HepG2 (cell line): ENCODE data around the gene LNX2. TPM values are rescaled to one million over a fixed set of nuclear protein-coding genes. Genes with fewer than 3 reads are reported as not detected.

Experiments
- ATAC-seq: fragments of 200-7000 bp; cut with Tn5 transposase; 3 replicates; pipeline ENCODE4 v1.9.1; 2020; ENCODE audit warnings: mild to moderate bottlenecking, moderate library complexity
- BruUV-seq: library from RNA; stranded (reverse); fragments of 400-500 nt; replicated peaks from 2 replicates; lab custom pipeline; 2021; lab: Mats Ljungman, UMichigan
- CTCF ChIA-PET: fragments of 300-600 bp; formaldehyde crosslinking; extraction: SDS; loops from one replicate; lab custom pipeline; 2021; ENCODE audit warnings: low total read pairs, inconsistent platforms, low intra/inter-chr PET ratio; lab: Yijun Ruan, JAX
- POLR2A ChIA-PET: fragments of 350-600 bp; sonication (Branson Sonifier 250); formaldehyde crosslinking; loops from one replicate; lab custom pipeline; 2020; ENCODE audit warnings: antibody characterized with exemption, inconsistent platforms; lab: Yijun Ruan, JAX
- DNase-seq: peaks from one replicate; pipeline ENCODE4 v3.0.0-alpha.2; 2015; ENCODE audit warnings: low spot score
- FAIRE-seq: peaks from 3 replicates; lab custom pipeline; 2011; peaks lifted over from hg19 to GRCh38; lab: Jason Lieb, UNC
- H2AFZ ChIP-seq: one replicate; pipeline ENCODE4 v1.6.1; 2011; ENCODE audit warnings: low read length, inconsistent platforms
- H3K27ac ChIP-seq: fragments of 300-600 bp; 3 replicates; pipeline ENCODE4 v1.8.0; 2011; ENCODE audit warnings: mixed run types, mild to moderate bottlenecking, mixed read lengths, low read length, inconsistent platforms; ENCODE audit not compliant: insufficient read depth; ENCODE audit errors: extremely low read length
- H3K27me3 ChIP-seq, 2 experiments: fragments of 200-600 bp in 1 of 2; 2 replicates in 1 of 2; 3 replicates in 1 of 2; pipeline versions ENCODE4 v1.6.0 to v1.8.0; 2011; ENCODE audit warnings: low read length in 2 of 2, mild to moderate bottlenecking in 2 of 2, moderate library complexity in 2 of 2, inconsistent platforms in 1 of 2; ENCODE audit not compliant: insufficient read depth in 2 of 2, control insufficient read depth in 1 of 2
- H3K36me3 ChIP-seq, 2 experiments: fragments of 200-600 bp in 1 of 2; replicated peaks in 1 of 2; 2 replicates in 1 of 2; 3 replicates in 1 of 2; pipeline versions ENCODE4 v1.5.1 to v1.8.0; 2011; ENCODE audit warnings: low read length in 2 of 2, inconsistent platforms in 1 of 2; ENCODE audit not compliant: insufficient read depth in 2 of 2, control insufficient read depth in 1 of 2
- H3K4me1 ChIP-seq: 2 replicates; pipeline ENCODE4 v1.5.1; 2012; ENCODE audit warnings: low read length, inconsistent platforms; ENCODE audit not compliant: insufficient read depth
- H3K4me2 ChIP-seq: 2 replicates; pipeline ENCODE4 v1.6.0; 2011; ENCODE audit warnings: low read depth, low read length, inconsistent platforms
- H3K4me3 ChIP-seq, 3 experiments: fragments of 200-600 bp in 1 of 3; sonication (generic), shearing (Covaris generic) in 1 of 3; replicated peaks in 1 of 3; 2 replicates each; pipeline ENCODE4 v1.5.1; 2011 to 2016; ENCODE audit warnings: low read length in 3 of 3, inconsistent platforms in 2 of 3, low read depth in 2 of 3, mild to moderate bottlenecking in 2 of 3, control low read depth in 1 of 3, mixed read lengths in 1 of 3; ENCODE audit not compliant: insufficient read depth in 1 of 3
- H3K79me2 ChIP-seq: one replicate; pipeline ENCODE4 v1.6.1; 2011; ENCODE audit warnings: low read length, inconsistent platforms; ENCODE audit not compliant: insufficient read depth
- H3K9ac ChIP-seq: 2 replicates; pipeline ENCODE4 v1.6.0; 2011; ENCODE audit warnings: mild to moderate bottlenecking, low read depth, low read length, inconsistent platforms; ENCODE audit not compliant: insufficient read depth
- H3K9me3 ChIP-seq: 2 replicates; pipeline ENCODE4 v1.5.1; 2012; ENCODE audit warnings: mild to moderate bottlenecking, low read length
- H4K20me1 ChIP-seq: 2 replicates; pipeline ENCODE4 v1.6.0; 2011; ENCODE audit warnings: inconsistent platforms, mild to moderate bottlenecking, low read length, moderate library complexity; ENCODE audit not compliant: insufficient read depth
- ASH2L ChIP-seq: fragments of 300-600, 200-600 bp; sonication (generic); IDR thresholded peaks from 2 replicates; pipeline ENCODE4 v1.7.0; 2017; ENCODE audit warnings: low read depth, mild to moderate bottlenecking, moderate library complexity, mixed read lengths, low read length; ENCODE audit not compliant: insufficient read length
- CENPBD1 ChIP-seq: sonication (generic); formaldehyde crosslinking; IDR thresholded peaks from 2 replicates; pipeline ENCODE4 v1.8.0; 2022; ENCODE audit warnings: missing genetic modification reagents, low read depth, mild to moderate bottlenecking, borderline replicate concordance
- EP300 ChIP-seq, 3 experiments: sonication (generic) in 1 of 3; formaldehyde crosslinking in 1 of 3; IDR thresholded peaks; 2 replicates each; pipeline versions ENCODE4 v1.5.1 to v1.6.1; 2011 to 2020; ENCODE audit warnings: low read depth in 2 of 3, low read length in 2 of 3, borderline replicate concordance in 1 of 3, improper control_type of control experiment in 1 of 3, mild to moderate bottlenecking in 1 of 3, missing genetic modification reagents in 1 of 3, moderate library complexity in 1 of 3
- HINFP ChIP-seq: sonication (generic); formaldehyde crosslinking; IDR thresholded peaks from 2 replicates; pipeline ENCODE4 v1.4.0; 2020; ENCODE audit warnings: low read depth, mild to moderate bottlenecking, missing genetic modification reagents
- LBX2 ChIP-seq: sonication (generic); formaldehyde crosslinking; IDR thresholded peaks from 2 replicates; pipeline ENCODE4 v1.5.0; 2020; ENCODE audit warnings: missing genetic modification reagents, mild to moderate bottlenecking, borderline replicate concordance
- NFIB ChIP-seq: sonication (generic); formaldehyde crosslinking; IDR thresholded peaks from 2 replicates; pipeline ENCODE4 v1.9.0; 2021; ENCODE audit warnings: missing genetic modification reagents, mild to moderate bottlenecking, borderline replicate concordance
- NR2F2 ChIP-seq: IDR thresholded peaks from 2 replicates; pipeline ENCODE4 v1.6.1; 2012; ENCODE audit warnings: low read depth, inconsistent platforms, borderline replicate concordance
- TARDBP ChIP-seq: sonication (generic); formaldehyde crosslinking; IDR thresholded peaks from 2 replicates; pipeline ENCODE4 v1.8.0; 2022; ENCODE audit warnings: mild to moderate bottlenecking, missing genetic modification reagents
- TCF12 ChIP-seq, 2 experiments: fragments of 450-650 bp in 1 of 2; sonication (generic) in 1 of 2; formaldehyde crosslinking in 1 of 2; IDR thresholded peaks; 2 replicates each; pipeline versions ENCODE4 v1.6.1 to v1.8.0; 2017 to 2022; ENCODE audit warnings: antibody characterized with exemption in 1 of 2, mild to moderate bottlenecking in 1 of 2, missing genetic modification reagents in 1 of 2, moderate library complexity in 1 of 2
- TOPORS ChIP-seq: sonication (generic); formaldehyde crosslinking; IDR thresholded peaks from 2 replicates; pipeline ENCODE4 v1.8.0; 2023; ENCODE audit warnings: mild to moderate bottlenecking, missing genetic modification reagents
- ZFY ChIP-seq: sonication (generic); formaldehyde crosslinking; IDR thresholded peaks from 2 replicates; pipeline ENCODE4 v1.4.0; 2020; ENCODE audit warnings: missing genetic modification reagents
- ZNF205 ChIP-seq: IDR thresholded peaks from 2 replicates; pipeline ENCODE4 v1.6.1; 2018; ENCODE audit warnings: missing biosample characterization, missing genetic modification reagents
- ZNF33A ChIP-seq: sonication (generic); formaldehyde crosslinking; IDR thresholded peaks from 2 replicates; pipeline ENCODE4 v1.5.1; 2020; ENCODE audit warnings: missing genetic modification reagents, mild to moderate bottlenecking, moderate library complexity, borderline replicate concordance
- ZNF503 ChIP-seq: sonication (generic); formaldehyde crosslinking; IDR thresholded peaks from 2 replicates; pipeline ENCODE4 v1.4.0; 2020; ENCODE audit warnings: missing genetic modification reagents
- ZNF644 ChIP-seq: IDR thresholded peaks from 2 replicates; pipeline ENCODE4 v1.6.1; 2016; ENCODE audit warnings: low read depth
- ZNF772 ChIP-seq: sonication (generic); formaldehyde crosslinking; IDR thresholded peaks from 2 replicates; pipeline ENCODE4 v1.5.0; 2020; ENCODE audit warnings: mild to moderate bottlenecking, missing genetic modification reagents
- WGBS: methylation state at CpG from one replicate; pipeline ENCODE4 v1.1.6; 2017; ENCODE audit warnings: low lambda C conversion rate; 5-methylcytosine and 5-hydroxymethylcytosine counted together
- in situ Hi-C: cut with HindIII; loops from 2 replicates; pipeline ENCODE4 v1.10.0; 2017; ENCODE audit warnings: low pct_unique_long_range_greater_than_20kb; ENCODE audit not compliant: extremely low pct_ligation_motif_present
- intact Hi-C: fragments of 100-400 bp; cut with micrococcal nuclease; formaldehyde crosslinking; loops from one replicate; pipeline ENCODE4 v1.10.0; 2022; ENCODE audit not compliant: unreplicated experiment
- polyA plus RNA-seq, 8 experiments: library from polyadenylated mRNA; depleted of rRNA in 3 of 8; stranded (reverse) in 7 of 8; unstranded in 1 of 8; fragments of >200 nt; fragmentation: Illumina TruSeq in 4 of 8; extraction: Trizol in 4 of 8; gene quantifications; 2 replicates each; pipeline versions ENCODE4 v1.2.1 to v1.2.3, GENCODE V29; 2011 to 2016; ENCODE audit warnings: low read depth in 4 of 8, missing spikeins in 1 of 8, mixed read lengths in 1 of 8; ENCODE audit not compliant: insufficient read depth in 1 of 8
- total RNA-seq, 5 experiments: library from RNA; depleted of rRNA; stranded (reverse); fragments of >200 nt; fragmentation: Illumina TruSeq; extraction: Trizol; gene quantifications; 2 replicates each; pipeline ENCODE4 v1.2.3, GENCODE V29; 2016; ENCODE audit warnings: low read depth in 1 of 5

LNX2 gene
- total and polyA plus RNA-seq, 2 of the 13 experiments (the other 11 are each of a cell fraction or from before 2014, with no cell fraction given) = 9.2 to 9.7 TPM

GRCh38 chr13:27592865-27593264 is 27.5 kb downstream of the LNX2 start (continued):
- TF ChIP-seq HINFP (CRISPR knock-in tag) (no peak), ZNF205 (CRISPR knock-in tag) (no peak), NR2F2 (no peak), CENPBD1 (CRISPR knock-in tag) (no peak), NFIB (CRISPR knock-in tag) (no peak), ZNF33A (CRISPR knock-in tag) (no peak)

GRCh38 chr13:27588405-27588804 is 31.9 kb downstream of the LNX2 start:
- Histone ChIP-seq H3K36me3 (no peaks in the 10 kb centered on the region), H3K9ac (no peak overlapping the region), H3K27me3 (no peaks in the 10 kb centered on the region), H3K79me2 (peaks cover 63% of the 10 kb centered on the region), H4K20me1 (peaks cover 16% of the 10 kb centered on the region; the same call in 1 of the 2 replicates), H3K4me3 (no peak overlapping the region), H3K4me1 (peaks cover 60% of the 10 kb centered on the region), H3K27ac (no peak overlapping the region), H3K9me3 (no peaks in the 10 kb centered on the region), H3K4me2 (no peak overlapping the region), H2AFZ (no peak overlapping the region)
- ATAC-seq (no peak), DNase-seq (no peak), FAIRE-seq (no peak)
- CTCF ChIA-PET = no interaction called here
- intact Hi-C loops = no loop called here
- 97% methylated on average over 1 of the region's 1 CpG for WGBS
- POLR2A ChIA-PET = no interaction called here
- no TSS peak for BruUV-seq
- in situ Hi-C loops = no loop called here
- TF ChIP-seq ZNF644 (CRISPR knock-in tag) (no peak), TOPORS (CRISPR knock-in tag) (no peak), EP300 (IDR thresholded peaks at IDR 0.05; ENCODE audit: low read depth in 2 of 2, low read length in 2 of 2) (no peak), EP300 (CRISPR knock-in tag; IDR thresholded peaks at IDR 0.05; ENCODE audit: borderline replicate concordance) (no peak), TARDBP (no peak), ZFY (CRISPR knock-in tag) (no peak), ZNF503 (CRISPR knock-in tag) (no peak), LBX2 (no peak), TCF12 (IDR thresholded peaks at IDR 0.05) (no peak), TCF12 (CRISPR knock-in tag; IDR thresholded peaks at IDR 0.05) (no peak), ZNF772 (CRISPR knock-in tag) (no peak), ASH2L (no peak)
